Measurements from ENCODE around the gene CAND1. TPM values are rescaled to one million over a fixed set of nuclear protein-coding genes. Genes with fewer than 3 reads are reported as not detected.

Gene CAND1
- total RNA-seq, 1 experiment from 2014 or later = 230 TPM

DNA sequence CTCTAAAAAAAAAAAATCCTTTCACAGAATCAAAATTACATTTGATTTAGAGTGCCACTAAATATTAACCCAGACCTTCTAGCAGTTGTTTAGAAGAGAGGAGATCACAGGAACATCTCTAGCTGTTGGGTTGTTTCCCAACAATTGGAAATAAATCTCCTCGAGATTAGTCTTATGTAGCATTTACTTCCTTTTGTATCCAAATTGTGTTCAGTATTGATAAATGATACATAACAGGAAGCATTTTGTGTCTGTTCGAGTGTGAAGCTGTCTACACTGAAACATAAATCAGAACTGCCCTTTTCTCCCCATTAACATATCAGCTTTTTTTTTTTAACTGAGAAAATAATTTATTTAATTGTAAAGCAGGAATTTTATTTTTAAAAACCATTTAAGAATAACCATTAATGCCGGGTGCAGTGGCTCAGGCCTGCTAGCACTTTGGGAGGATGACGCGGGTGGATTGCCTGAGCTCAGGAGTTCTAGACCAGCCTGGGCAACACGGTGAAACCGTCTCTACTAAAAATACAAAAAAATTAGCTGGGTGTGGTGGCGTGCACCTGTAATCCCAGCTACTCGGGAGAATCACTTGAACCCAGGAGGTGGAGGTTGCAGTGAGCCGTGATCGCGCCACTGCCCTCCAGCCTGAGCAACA lies 14.7 kb upstream of the CAND1 start:
- H3T11ph ChIP-seq (ENCODE audit: low read length) = no peak overlapping the region
- WGBS (ENCODE audit: extremely low coverage, insufficient read length, low lambda C conversion rate) = no CpG with 5 or more reads among the region's 12 CpGs
- H3K56ac ChIP-seq (ENCODE audit: insufficient read length, low read depth, low read length) = no peak overlapping the region
- H3K4me2 ChIP-seq (ENCODE audit: insufficient read depth, insufficient read length, low read length) = no peak overlapping the region
- no peak overlapping the region for H2BK120ac ChIP-seq (ENCODE audit: low read depth, low read length, poor library complexity, severe bottlenecking)
- H3K23me2 ChIP-seq (ENCODE audit: insufficient read length, low read depth, low read length, poor library complexity, severe bottlenecking) = no peaks in the 10 kb centered on the region
- H3K14ac ChIP-seq (ENCODE audit: insufficient read depth, low read length) = no peak overlapping the region
- no peak overlapping the region for H3K23ac ChIP-seq (ENCODE audit: insufficient read length, low read depth, low read length)
- Mint-ChIP-seq H3K4me1 (no peaks in the 10 kb centered on the region), H3K4me3 (no peak overlapping the region), H3K36me3 (ENCODE audit: insufficient read depth in 1 of 3, low read depth in 3 of 3) (no peaks in the 10 kb centered on the region), H3K27ac (no peak overlapping the region), H3K27me3 (ENCODE audit: low read depth) (no peaks in the 10 kb centered on the region), H3K9me3 (no peaks in the 10 kb centered on the region)
- no peaks in the 10 kb centered on the region for H3K9me3 ChIP-seq (ENCODE audit: control insufficient read depth, low read depth, low read length)
- no peak overlapping the region for H3K18ac ChIP-seq (ENCODE audit: insufficient read length, low read depth, low read length)
- H2BK15ac ChIP-seq (ENCODE audit: low read depth, low read length) = no peak overlapping the region
- no peaks in the 10 kb centered on the region for H3K4me1 ChIP-seq (ENCODE audit: insufficient read depth, low read length)
- no peak overlapping the region for H3K9ac ChIP-seq (ENCODE audit: extremely low read depth, insufficient read length, low read length)
- H4K8ac ChIP-seq (replicated peaks; ENCODE audit: insufficient read length, low read depth, low read length) = no peak overlapping the region
- H2BK12ac ChIP-seq (ENCODE audit: insufficient read length, low read depth, low read length) = no peak overlapping the region
- no peaks in the 10 kb centered on the region for H3K27me3 ChIP-seq (ENCODE audit: insufficient read depth, low read length)
- no peak overlapping the region for H4K5ac ChIP-seq (ENCODE audit: insufficient read length, low read depth, low read length)
- TF ChIP-seq CTCF (conservative IDR thresholded peaks at IDR 0.05) = no peak
- no peaks in the 10 kb centered on the region for H3K79me1 ChIP-seq (ENCODE audit: insufficient read depth, low read depth, low read length, poor library complexity, severe bottlenecking)
- no peak overlapping the region for H3K4ac ChIP-seq (ENCODE audit: low read depth, low read length)
- no peaks in the 10 kb centered on the region for H3K79me2 ChIP-seq (ENCODE audit: insufficient read depth, low read length)
- no peak overlapping the region for H4K91ac ChIP-seq (ENCODE audit: insufficient read length, low read depth, low read length)
- H2AFZ ChIP-seq (ENCODE audit: low read length) = no peak overlapping the region
- no peak overlapping the region for H3K27ac ChIP-seq (ENCODE audit: insufficient read length, low read depth, low read length)
- H4K20me1 ChIP-seq (ENCODE audit: control insufficient read depth, insufficient read depth, insufficient read length) = no peaks in the 10 kb centered on the region
- no peak overlapping the region for H2BK5ac ChIP-seq (ENCODE audit: insufficient read length, low read length)
- no peak overlapping the region for H2BK20ac ChIP-seq (ENCODE audit: low read depth, low read length, poor library complexity, severe bottlenecking)
- no peak overlapping the region for H2AK5ac ChIP-seq (ENCODE audit: insufficient read length, low read length)
- DNase-seq = no peak

All from H9 (cell line).